ENCODE data around the gene NOTCH2. TPM values are rescaled to one million over a fixed set of nuclear protein-coding genes. Genes with fewer than 3 reads are reported as not detected.
"Not testable (repeated sequence)": the region's sequence is repeated elsewhere in the genome, so short reads cannot be mapped to it uniquely, and the experiment has no call there.

Gene NOTCH2
- total RNA-seq, 1 donor: 330 TPM

GRCh38 chr1:120092232-120093218, 23.1 kb upstream of the NOTCH2 start:
- H2AFZ ChIP-seq (ENCODE audit: low read length); H3K4me3 ChIP-seq (ENCODE audit: insufficient read depth, low read length); H3K79me2 ChIP-seq (ENCODE audit: insufficient read depth, low read length); H3K4me1 ChIP-seq (ENCODE audit: insufficient read depth, low read length); H3K9me3 ChIP-seq (ENCODE audit: low read depth, low read length); DNase-seq (ENCODE audit: insufficient read length, low spot score, missing footprints); H3K27ac ChIP-seq (ENCODE audit: low read depth, low read length); H3K36me3 ChIP-seq (ENCODE audit: insufficient read depth, low read length); H3K4me2 ChIP-seq (ENCODE audit: insufficient read depth, low read length); H3K27me3 ChIP-seq (ENCODE audit: insufficient read depth, low read length); H4K20me1 ChIP-seq (ENCODE audit: insufficient read depth, low read length): not testable (repeated sequence)

DNA sequence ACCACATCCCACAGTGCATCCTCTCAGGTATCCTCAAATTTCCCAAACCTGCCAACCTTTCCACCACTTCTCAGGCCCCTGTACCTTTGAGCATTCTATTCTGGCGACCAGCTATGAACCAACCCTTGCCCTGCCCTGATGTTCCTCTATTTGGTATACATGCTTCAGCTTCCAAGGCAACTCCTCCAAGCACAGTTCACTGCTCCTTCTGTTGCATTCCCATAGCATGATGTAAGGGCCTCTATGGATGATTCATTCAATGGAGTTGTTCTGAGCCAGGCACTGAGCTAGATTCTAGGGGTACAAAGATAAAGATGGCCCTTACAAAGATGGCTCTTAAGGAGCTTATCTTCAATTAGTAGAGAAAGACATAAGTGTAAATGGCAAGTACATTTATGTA, 21.4 kb upstream of the NOTCH2 start:
- not testable (repeated sequence) for H3K27me3 ChIP-seq (ENCODE audit: insufficient read depth, low read length); H3K36me3 ChIP-seq (ENCODE audit: insufficient read depth, low read length); H4K20me1 ChIP-seq (ENCODE audit: insufficient read depth, low read length); H3K4me1 ChIP-seq (ENCODE audit: insufficient read depth, low read length); H3K4me3 ChIP-seq (ENCODE audit: insufficient read depth, low read length); DNase-seq (ENCODE audit: insufficient read length, low spot score, missing footprints); H3K4me2 ChIP-seq (ENCODE audit: insufficient read depth, low read length); H2AFZ ChIP-seq (ENCODE audit: low read length); H3K79me2 ChIP-seq (ENCODE audit: insufficient read depth, low read length); H3K9me3 ChIP-seq (ENCODE audit: low read depth, low read length)
- peak overlapping the region; percentile 87 for H3K27ac ChIP-seq (ENCODE audit: low read depth, low read length)

DNA sequence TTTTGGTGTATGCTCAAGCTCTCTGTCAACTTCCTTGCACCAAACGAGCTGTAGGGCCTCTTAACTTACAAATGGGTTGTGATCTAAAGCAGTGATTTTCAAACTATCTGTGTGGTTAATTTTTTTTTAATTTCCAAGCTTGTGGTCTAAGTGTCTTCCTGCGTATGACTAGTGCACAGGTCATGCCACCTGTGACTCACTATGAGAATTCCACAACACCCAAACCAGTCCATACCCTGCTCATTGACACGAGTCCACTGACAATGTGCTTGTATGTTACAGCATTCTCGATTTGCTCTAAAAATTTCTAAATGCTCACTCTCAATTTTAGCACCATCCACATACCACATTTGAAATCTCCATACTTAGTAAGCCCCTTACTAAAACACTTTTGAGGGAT, 18.5 kb upstream of the NOTCH2 start:
- not testable (repeated sequence) for H3K27me3 ChIP-seq (ENCODE audit: insufficient read depth, low read length); DNase-seq (ENCODE audit: insufficient read length, low spot score, missing footprints); H3K36me3 ChIP-seq (ENCODE audit: insufficient read depth, low read length); H2AFZ ChIP-seq (ENCODE audit: low read length); H4K20me1 ChIP-seq (ENCODE audit: insufficient read depth, low read length); H3K4me2 ChIP-seq (ENCODE audit: insufficient read depth, low read length); H3K4me1 ChIP-seq (ENCODE audit: insufficient read depth, low read length); H3K79me2 ChIP-seq (ENCODE audit: insufficient read depth, low read length); H3K4me3 ChIP-seq (ENCODE audit: insufficient read depth, low read length); H3K9me3 ChIP-seq (ENCODE audit: low read depth, low read length)
- H3K27ac ChIP-seq (ENCODE audit: low read depth, low read length): peak overlapping the region; percentile 60

DNA sequence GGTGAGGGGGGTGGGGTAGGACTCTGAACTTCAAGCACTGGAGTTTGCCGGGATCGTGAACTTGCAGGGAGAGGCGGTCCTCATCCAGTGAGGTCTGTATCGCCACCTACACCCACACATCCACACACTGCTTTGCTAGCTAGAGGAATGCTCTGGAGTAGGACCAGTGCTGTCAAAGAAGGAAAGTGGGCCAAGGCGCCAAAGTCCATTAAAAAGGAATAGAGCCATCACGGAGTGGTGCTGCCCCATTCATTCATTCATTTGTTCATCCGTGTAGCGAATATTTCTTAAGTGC, 405 bp upstream of the NOTCH2 start:
- H2AFZ ChIP-seq (ENCODE audit: low read length); DNase-seq (ENCODE audit: insufficient read length, low spot score, missing footprints); H3K4me2 ChIP-seq (ENCODE audit: insufficient read depth, low read length); H3K4me3 ChIP-seq (ENCODE audit: insufficient read depth, low read length); H3K4me1 ChIP-seq (ENCODE audit: insufficient read depth, low read length); H4K20me1 ChIP-seq (ENCODE audit: insufficient read depth, low read length); H3K27me3 ChIP-seq (ENCODE audit: insufficient read depth, low read length); H3K27ac ChIP-seq (ENCODE audit: low read depth, low read length); H3K36me3 ChIP-seq (ENCODE audit: insufficient read depth, low read length); H3K9me3 ChIP-seq (ENCODE audit: low read depth, low read length): not testable (repeated sequence)
- H3K79me2 ChIP-seq (ENCODE audit: insufficient read depth, low read length): peaks cover 17% of the 10 kb centered on the region

DNA sequence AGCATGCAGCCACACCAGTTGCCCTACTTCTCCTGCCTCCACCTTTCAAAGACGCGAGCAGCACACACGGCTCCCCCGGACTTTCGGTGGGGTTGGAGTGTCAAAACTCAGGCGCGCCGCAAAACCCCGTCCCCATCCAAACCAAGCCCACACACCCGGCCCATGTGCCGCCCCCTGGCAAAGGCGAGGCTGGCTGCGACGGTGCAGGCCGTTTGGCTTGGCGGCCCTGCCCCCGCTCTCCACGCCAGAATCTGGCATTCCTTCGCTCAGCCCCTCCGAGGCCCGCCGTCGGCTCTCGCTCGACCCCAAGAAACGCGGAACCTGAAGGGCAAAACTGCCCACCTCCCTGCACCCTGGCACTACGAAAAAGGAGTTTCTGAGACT, 787 bp downstream of the NOTCH2 start:
- H2AFZ ChIP-seq (ENCODE audit: low read length); H3K4me2 ChIP-seq (ENCODE audit: insufficient read depth, low read length); H3K36me3 ChIP-seq (ENCODE audit: insufficient read depth, low read length); H3K9me3 ChIP-seq (ENCODE audit: low read depth, low read length); H3K27ac ChIP-seq (ENCODE audit: low read depth, low read length); H3K4me1 ChIP-seq (ENCODE audit: insufficient read depth, low read length); H3K27me3 ChIP-seq (ENCODE audit: insufficient read depth, low read length); H4K20me1 ChIP-seq (ENCODE audit: insufficient read depth, low read length); DNase-seq (ENCODE audit: insufficient read length, low spot score, missing footprints): not testable (repeated sequence)
- peaks cover 21% of the 10 kb centered on the region for H3K79me2 ChIP-seq (ENCODE audit: insufficient read depth, low read length)
- peak overlapping the region; percentile 65 for H3K4me3 ChIP-seq (ENCODE audit: insufficient read depth, low read length)

GRCh38 chr1:120048208-120048607, 21.3 kb downstream of the NOTCH2 start:
- not testable (repeated sequence) for H3K27ac ChIP-seq (ENCODE audit: low read depth, low read length); H3K9me3 ChIP-seq (ENCODE audit: low read depth, low read length); H3K27me3 ChIP-seq (ENCODE audit: insufficient read depth, low read length); H3K36me3 ChIP-seq (ENCODE audit: insufficient read depth, low read length); H3K4me3 ChIP-seq (ENCODE audit: insufficient read depth, low read length); H2AFZ ChIP-seq (ENCODE audit: low read length); H3K4me2 ChIP-seq (ENCODE audit: insufficient read depth, low read length); H3K4me1 ChIP-seq (ENCODE audit: insufficient read depth, low read length); H4K20me1 ChIP-seq (ENCODE audit: insufficient read depth, low read length); DNase-seq (ENCODE audit: insufficient read length, low spot score, missing footprints); H3K79me2 ChIP-seq (ENCODE audit: insufficient read depth, low read length)

DNA sequence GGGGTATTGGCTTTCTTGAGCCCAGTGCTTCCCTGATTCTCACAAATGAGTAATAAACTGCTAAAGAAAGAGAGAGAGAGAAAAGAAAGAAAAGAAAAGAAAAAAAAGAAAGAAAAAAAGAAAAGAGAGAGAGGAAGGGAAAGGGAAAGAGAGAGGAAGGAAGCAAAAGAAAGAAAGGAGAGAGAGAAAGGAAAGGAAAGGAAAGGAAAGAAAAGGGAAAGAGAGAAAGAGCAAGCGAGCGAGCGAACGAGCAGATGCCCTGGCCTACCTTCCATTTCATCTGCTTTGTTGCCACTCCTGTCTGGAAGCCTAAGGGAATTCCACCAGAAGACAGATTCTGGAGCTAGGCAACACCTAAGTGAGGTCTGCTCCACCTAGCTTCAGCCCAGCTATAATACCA, 27.7 kb downstream of the NOTCH2 start:
- H3K36me3 ChIP-seq (ENCODE audit: insufficient read depth, low read length); H3K4me3 ChIP-seq (ENCODE audit: insufficient read depth, low read length); DNase-seq (ENCODE audit: insufficient read length, low spot score, missing footprints); H3K4me2 ChIP-seq (ENCODE audit: insufficient read depth, low read length); H3K9me3 ChIP-seq (ENCODE audit: low read depth, low read length); H4K20me1 ChIP-seq (ENCODE audit: insufficient read depth, low read length); H3K27me3 ChIP-seq (ENCODE audit: insufficient read depth, low read length); H3K4me1 ChIP-seq (ENCODE audit: insufficient read depth, low read length); H3K27ac ChIP-seq (ENCODE audit: low read depth, low read length); H3K79me2 ChIP-seq (ENCODE audit: insufficient read depth, low read length); H2AFZ ChIP-seq (ENCODE audit: low read length): not testable (repeated sequence)

- H3K4me2 ChIP-seq (ENCODE audit: insufficient read depth, low read length); H2AFZ ChIP-seq (ENCODE audit: low read length); H3K36me3 ChIP-seq (ENCODE audit: insufficient read depth, low read length); H3K27me3 ChIP-seq (ENCODE audit: insufficient read depth, low read length); H3K27ac ChIP-seq (ENCODE audit: low read depth, low read length); DNase-seq (ENCODE audit: insufficient read length, low spot score, missing footprints); H3K9me3 ChIP-seq (ENCODE audit: low read depth, low read length); H4K20me1 ChIP-seq (ENCODE audit: insufficient read depth, low read length); H3K4me1 ChIP-seq (ENCODE audit: insufficient read depth, low read length); H3K4me3 ChIP-seq (ENCODE audit: insufficient read depth, low read length); H3K79me2 ChIP-seq (ENCODE audit: insufficient read depth, low read length): not testable (repeated sequence)
Measured at GRCh38 chr1:120032253-120032652, 37.2 kb downstream of the NOTCH2 start.

GRCh38 chr1:120023791-120024190, 45.7 kb downstream of the NOTCH2 start:
- not testable (repeated sequence) for DNase-seq (ENCODE audit: insufficient read length, low spot score, missing footprints); H3K27me3 ChIP-seq (ENCODE audit: insufficient read depth, low read length); H3K4me1 ChIP-seq (ENCODE audit: insufficient read depth, low read length); H3K4me2 ChIP-seq (ENCODE audit: insufficient read depth, low read length); H3K27ac ChIP-seq (ENCODE audit: low read depth, low read length); H3K79me2 ChIP-seq (ENCODE audit: insufficient read depth, low read length); H2AFZ ChIP-seq (ENCODE audit: low read length); H3K36me3 ChIP-seq (ENCODE audit: insufficient read depth, low read length); H4K20me1 ChIP-seq (ENCODE audit: insufficient read depth, low read length); H3K4me3 ChIP-seq (ENCODE audit: insufficient read depth, low read length); H3K9me3 ChIP-seq (ENCODE audit: low read depth, low read length)

All from osteoblast (primary cell).